ENCODE measurements around the gene BRIX1. TPM values are rescaled to one million over a fixed set of nuclear protein-coding genes. Genes with fewer than 3 reads are reported as not detected.

Gene BRIX1
- total and polyA plus RNA-seq, 2 of the 13 experiments (the other 11 are each of a cell fraction or from before 2014, with no cell fraction given) = 23.6 to 78.4 TPM

DNA sequence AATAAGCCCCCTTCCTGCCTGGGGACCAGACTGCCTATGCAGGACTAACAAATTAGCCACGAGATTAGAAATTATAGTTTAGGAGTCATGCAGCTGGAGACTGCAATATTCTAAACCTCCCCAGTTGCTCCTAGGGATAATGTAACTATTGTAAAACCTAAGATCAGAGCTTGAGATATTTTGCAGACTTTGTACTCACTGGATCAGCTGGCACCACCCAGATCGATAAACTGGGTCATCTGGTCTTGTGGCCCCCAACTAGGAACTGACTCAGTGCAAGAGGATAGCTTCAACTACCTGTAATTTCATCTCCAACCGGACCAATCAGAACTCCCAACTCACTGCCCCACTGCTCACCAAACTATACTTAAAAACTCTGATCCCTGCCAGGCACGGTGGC is 52.0 kb downstream of the BRIX1 start:
- in situ Hi-C loops (cut with HindIII; ENCODE audit: extremely low pct_ligation_motif_present, low pct_unique_long_range_greater_than_20kb) (no loop called here), intact Hi-C loops (cut with micrococcal nuclease; ENCODE audit: unreplicated experiment) (loop anchor here (1.0 kb wide), 1 partner anchor 9 kb away; no protein-coding TSS in a partner anchor)
- no peaks in the 10 kb centered on the region for H4K20me1 ChIP-seq (ENCODE audit: insufficient read depth, low read length)
- 63% methylated on average over 3 of the region's 4 CpGs for WGBS (ENCODE audit: low lambda C conversion rate)
- FAIRE-seq = no peak
- H3K36me3 ChIP-seq (replicated peaks in 1 of 2; ENCODE audit: control insufficient read depth in 1 of 2, insufficient read depth in 2 of 2, low read length in 2 of 2) = no peaks in the 10 kb centered on the region
- peak; percentile 72 for ATAC-seq
- H3K4me1 ChIP-seq (ENCODE audit: insufficient read depth, low read length) = peaks cover 35% of the 10 kb centered on the region
- no peak overlapping the region for H3K27ac ChIP-seq (ENCODE audit: extremely low read length, insufficient read depth, low read length)
- peaks cover 13% of the 10 kb centered on the region for H3K9me3 ChIP-seq (ENCODE audit: low read length)
- H3K79me2 ChIP-seq (ENCODE audit: insufficient read depth, low read length) = no peaks in the 10 kb centered on the region
- CTCF ChIA-PET (ENCODE audit: low intra/inter-chr PET ratio, low total read pairs) = no interaction called here
- no peaks in the 10 kb centered on the region for H3K27me3 ChIP-seq (ENCODE audit: control insufficient read depth in 1 of 2, insufficient read depth in 2 of 2, low read length in 2 of 2)
- no peak overlapping the region for H3K9ac ChIP-seq (ENCODE audit: insufficient read depth, low read depth, low read length)
- H3K4me2 ChIP-seq (ENCODE audit: low read depth, low read length) = peak overlapping the region; percentile 29; the same call in 1 of the 2 replicates
- BruUV-seq (replicated peaks) = no TSS peak
- peak; percentile 35 for DNase-seq (ENCODE audit: low spot score)
- POLR2A ChIA-PET = interaction anchor here (1.0 kb wide), 1 partner anchor 38 kb away, joined by 4 read pairs; the partner anchor contains the start of gene DNAJC21
- H3K4me3 ChIP-seq (replicated peaks in 1 of 3; ENCODE audit: insufficient read depth in 1 of 3, low read depth in 2 of 3, low read length in 3 of 3) = no peak overlapping the region
- H2AFZ ChIP-seq (ENCODE audit: low read length) = no peak overlapping the region
- TF ChIP-seq WIZ (CRISPR knock-in tag; IDR thresholded peaks at IDR 0.05) = no peak
- no peak for TF ChIP-seq ZNF777 (CRISPR knock-in tag; IDR thresholded peaks at IDR 0.05)
- TF ChIP-seq ZNF841 (CRISPR knock-in tag; IDR thresholded peaks at IDR 0.05; ENCODE audit: borderline replicate concordance) = no peak
- no peak for TF ChIP-seq MTF1 (CRISPR knock-in tag; IDR thresholded peaks at IDR 0.05)
- TF ChIP-seq ZSCAN25 (CRISPR knock-in tag; IDR thresholded peaks at IDR 0.05) = no peak
- TF ChIP-seq ZNF616 (CRISPR knock-in tag; IDR thresholded peaks at IDR 0.05; ENCODE audit: low read depth) = no peak
- no peak for TF ChIP-seq BRCA1 (CRISPR knock-in tag; IDR thresholded peaks at IDR 0.05)
- TF ChIP-seq, protein P1, sequence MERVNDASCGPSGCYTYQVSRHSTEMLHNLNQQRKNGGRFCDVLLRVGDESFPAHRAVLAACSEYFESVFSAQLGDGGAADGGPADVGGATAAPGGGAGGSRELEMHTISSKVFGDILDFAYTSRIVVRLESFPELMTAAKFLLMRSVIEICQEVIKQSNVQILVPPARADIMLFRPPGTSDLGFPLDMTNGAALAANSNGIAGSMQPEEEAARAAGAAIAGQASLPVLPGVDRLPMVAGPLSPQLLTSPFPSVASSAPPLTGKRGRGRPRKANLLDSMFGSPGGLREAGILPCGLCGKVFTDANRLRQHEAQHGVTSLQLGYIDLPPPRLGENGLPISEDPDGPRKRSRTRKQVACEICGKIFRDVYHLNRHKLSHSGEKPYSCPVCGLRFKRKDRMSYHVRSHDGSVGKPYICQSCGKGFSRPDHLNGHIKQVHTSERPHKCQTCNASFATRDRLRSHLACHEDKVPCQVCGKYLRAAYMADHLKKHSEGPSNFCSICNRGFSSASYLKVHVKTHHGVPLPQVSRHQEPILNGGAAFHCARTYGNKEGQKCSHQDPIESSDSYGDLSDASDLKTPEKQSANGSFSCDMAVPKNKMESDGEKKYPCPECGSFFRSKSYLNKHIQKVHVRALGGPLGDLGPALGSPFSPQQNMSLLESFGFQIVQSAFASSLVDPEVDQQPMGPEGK (CRISPR knock-in tag; IDR thresholded peaks at IDR 0.05) = peak; percentile 51; the same call in 1 of the 2 replicates
- no peak for TF ChIP-seq ZNF713 (CRISPR knock-in tag; IDR thresholded peaks at IDR 0.05)
- TF ChIP-seq, protein P2, sequence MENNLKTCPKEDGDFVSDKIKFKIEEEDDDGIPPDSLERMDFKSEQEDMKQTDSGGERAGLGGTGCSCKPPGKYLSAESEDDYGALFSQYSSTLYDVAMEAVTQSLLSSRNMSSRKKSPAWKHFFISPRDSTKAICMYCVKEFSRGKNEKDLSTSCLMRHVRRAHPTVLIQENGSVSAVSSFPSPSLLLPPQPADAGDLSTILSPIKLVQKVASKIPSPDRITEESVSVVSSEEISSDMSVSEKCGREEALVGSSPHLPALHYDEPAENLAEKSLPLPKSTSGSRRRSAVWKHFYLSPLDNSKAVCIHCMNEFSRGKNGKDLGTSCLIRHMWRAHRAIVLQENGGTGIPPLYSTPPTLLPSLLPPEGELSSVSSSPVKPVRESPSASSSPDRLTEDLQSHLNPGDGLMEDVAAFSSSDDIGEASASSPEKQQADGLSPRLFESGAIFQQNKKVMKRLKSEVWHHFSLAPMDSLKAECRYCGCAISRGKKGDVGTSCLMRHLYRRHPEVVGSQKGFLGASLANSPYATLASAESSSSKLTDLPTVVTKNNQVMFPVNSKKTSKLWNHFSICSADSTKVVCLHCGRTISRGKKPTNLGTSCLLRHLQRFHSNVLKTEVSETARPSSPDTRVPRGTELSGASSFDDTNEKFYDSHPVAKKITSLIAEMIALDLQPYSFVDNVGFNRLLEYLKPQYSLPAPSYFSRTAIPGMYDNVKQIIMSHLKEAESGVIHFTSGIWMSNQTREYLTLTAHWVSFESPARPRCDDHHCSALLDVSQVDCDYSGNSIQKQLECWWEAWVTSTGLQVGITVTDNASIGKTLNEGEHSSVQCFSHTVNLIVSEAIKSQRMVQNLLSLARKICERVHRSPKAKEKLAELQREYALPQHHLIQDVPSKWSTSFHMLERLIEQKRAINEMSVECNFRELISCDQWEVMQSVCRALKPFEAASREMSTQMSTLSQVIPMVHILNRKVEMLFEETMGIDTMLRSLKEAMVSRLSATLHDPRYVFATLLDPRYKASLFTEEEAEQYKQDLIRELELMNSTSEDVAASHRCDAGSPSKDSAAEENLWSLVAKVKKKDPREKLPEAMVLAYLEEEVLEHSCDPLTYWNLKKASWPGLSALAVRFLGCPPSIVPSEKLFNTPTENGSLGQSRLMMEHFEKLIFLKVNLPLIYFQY (CRISPR knock-in tag; IDR thresholded peaks at IDR 0.05; ENCODE audit: borderline replicate concordance) = peak; percentile 64; the same call in 1 of the 2 replicates
- no peak for TF ChIP-seq ZNF513 (CRISPR knock-in tag; conservative IDR thresholded peaks at IDR 0.05)
- TF ChIP-seq, protein P3, sequence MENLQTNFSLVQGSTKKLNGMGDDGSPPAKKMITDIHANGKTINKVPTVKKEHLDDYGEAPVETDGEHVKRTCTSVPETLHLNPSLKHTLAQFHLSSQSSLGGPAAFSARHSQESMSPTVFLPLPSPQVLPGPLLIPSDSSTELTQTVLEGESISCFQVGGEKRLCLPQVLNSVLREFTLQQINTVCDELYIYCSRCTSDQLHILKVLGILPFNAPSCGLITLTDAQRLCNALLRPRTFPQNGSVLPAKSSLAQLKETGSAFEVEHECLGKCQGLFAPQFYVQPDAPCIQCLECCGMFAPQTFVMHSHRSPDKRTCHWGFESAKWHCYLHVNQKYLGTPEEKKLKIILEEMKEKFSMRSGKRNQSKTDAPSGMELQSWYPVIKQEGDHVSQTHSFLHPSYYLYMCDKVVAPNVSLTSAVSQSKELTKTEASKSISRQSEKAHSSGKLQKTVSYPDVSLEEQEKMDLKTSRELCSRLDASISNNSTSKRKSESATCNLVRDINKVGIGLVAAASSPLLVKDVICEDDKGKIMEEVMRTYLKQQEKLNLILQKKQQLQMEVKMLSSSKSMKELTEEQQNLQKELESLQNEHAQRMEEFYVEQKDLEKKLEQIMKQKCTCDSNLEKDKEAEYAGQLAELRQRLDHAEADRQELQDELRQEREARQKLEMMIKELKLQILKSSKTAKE (CRISPR knock-in tag; IDR thresholded peaks at IDR 0.05; ENCODE audit: borderline replicate concordance) = no peak
- peak; percentile 71; the same call in 1 of the 2 replicates for TF ChIP-seq POGZ (CRISPR knock-in tag; IDR thresholded peaks at IDR 0.05)

Data from HepG2 (cell line).